B cell (primary cell): Measurements from ENCODE around the gene GALNT17. TPM values are rescaled to one million over a fixed set of nuclear protein-coding genes. Genes with fewer than 3 reads are reported as not detected.

Experiments used
- ATAC-seq: fragments of 200-7000 bp; cut with Tn5 transposase; one replicate; pipeline ENCODE4 v1.10.0; 2021; ENCODE audit warnings: low read depth, mild to moderate bottlenecking, moderate number of reproducible peaks, moderate library complexity
- CTCF ChIA-PET: fragments of 350-600 bp; sonication (Branson Sonifier 250); formaldehyde crosslinking; loops from one replicate; lab custom pipeline; 2021; ENCODE audit warnings: antibody characterized with exemption, inconsistent platforms; lab: Charles Lee
- POLR2A ChIA-PET: fragments of 350-600 bp; sonication (Branson Sonifier 250); formaldehyde crosslinking; loops from one replicate; lab custom pipeline; 2021; ENCODE audit warnings: antibody characterized with exemption; lab: Charles Lee
- DNase-seq: peaks from one replicate; pipeline ENCODE4 v3.0.0; 2013
- H2AFZ ChIP-seq: 2 replicates; pipeline ENCODE4 v1.6.1; 2012; ENCODE audit warnings: mild to moderate bottlenecking, low read depth, low read length; ENCODE audit not compliant: insufficient read depth, poor library complexity, severe bottlenecking
- H3K27ac ChIP-seq, 2 donors: 1 replicate in 1 of 2; 2 replicates in 1 of 2; pipeline ENCODE4 v1.5.1; 2012 to 2013; ENCODE audit warnings: low read length in 2 of 2, mild to moderate bottlenecking in 2 of 2, moderate library complexity in 1 of 2
- H3K27me3 ChIP-seq, 4 experiments: fragments of 200-600 bp in 1 of 4; sonication (generic) in 1 of 4; replicated peaks in 1 of 4; 1 replicate in 2 of 4; 2 replicates in 2 of 4; pipeline versions ENCODE4 v1.6.1 to v1.7.0; 2013 to 2016; ENCODE audit warnings: low read length in 3 of 4, mild to moderate bottlenecking in 2 of 4, mixed read lengths in 1 of 4, moderate library complexity in 1 of 4; ENCODE audit not compliant: insufficient read depth in 4 of 4, control insufficient read depth in 3 of 4; ENCODE audit errors: control extremely low read depth in 1 of 4
- H3K36me3 ChIP-seq, 2 experiments: replicated peaks in 1 of 2; 1 replicate in 1 of 2; 2 replicates in 1 of 2; pipeline versions ENCODE4 v1.6.1 to v1.7.1; 2013; ENCODE audit warnings: low read length in 1 of 2; ENCODE audit not compliant: insufficient read depth in 2 of 2, control insufficient read depth in 1 of 2; ENCODE audit errors: control extremely low read depth in 1 of 2, extremely low read depth in 1 of 2
- H3K4me1 ChIP-seq, 2 donors: fragments of 200-600 bp in 1 of 2; sonication (generic) in 1 of 2; 1 replicate in 1 of 2; 2 replicates in 1 of 2; pipeline versions ENCODE4 v1.5.1 to v1.6.1; 2013 to 2017; ENCODE audit warnings: low read length in 2 of 2; ENCODE audit not compliant: control insufficient read depth in 2 of 2, insufficient read depth in 2 of 2
- H3K4me2 ChIP-seq: replicated peaks from 2 replicates; pipeline ENCODE3; 2012; ENCODE audit warnings: mild to moderate bottlenecking, low read depth, low read length; ENCODE audit not compliant: poor library complexity, severe bottlenecking
- H3K4me3 ChIP-seq, 5 experiments: fragments of 200-600 bp in 1 of 5; sonication (generic) in 1 of 5; 1 replicate in 3 of 5; 2 replicates in 2 of 5; pipeline versions ENCODE4 v1.5.1 to v1.7.0; 2011 to 2016; ENCODE audit warnings: low read length in 4 of 5, mild to moderate bottlenecking in 4 of 5, low read depth in 2 of 5, control low read depth in 1 of 5, moderate library complexity in 1 of 5; ENCODE audit not compliant: insufficient read depth in 1 of 5; ENCODE audit errors: control extremely low read depth in 1 of 5, extremely low read depth in 1 of 5
- H3K79me2 ChIP-seq: fragments of 200-600 bp; sonication (generic); one replicate; pipeline ENCODE4 v1.6.0; 2016; ENCODE audit warnings: low read length; ENCODE audit not compliant: control insufficient read depth, insufficient read depth
- H3K9ac ChIP-seq: fragments of 200-600 bp; sonication (generic); 2 replicates; pipeline ENCODE4 v1.6.1; 2017; ENCODE audit warnings: mild to moderate bottlenecking, low read length, moderate library complexity
- H3K9me3 ChIP-seq, 3 donors: one replicate each; pipeline versions ENCODE4 v1.6.1 to v1.7.1; 2013; ENCODE audit warnings: low read length in 2 of 3; ENCODE audit not compliant: control insufficient read depth in 2 of 3, insufficient read depth in 1 of 3; ENCODE audit errors: control extremely low read depth in 1 of 3
- H4K20me1 ChIP-seq: 2 replicates; pipeline ENCODE4 v1.6.0; 2012; ENCODE audit warnings: mild to moderate bottlenecking, low read length; ENCODE audit not compliant: insufficient read depth, control insufficient read depth, poor library complexity, severe bottlenecking
- H3K27ac Mint-ChIP-seq: one replicate; pipeline ENCODE4 v1.8.0; 2021; ENCODE audit warnings: mixed read lengths
- H3K27me3 Mint-ChIP-seq: one replicate; pipeline ENCODE4 v1.8.0; 2021; ENCODE audit warnings: mixed read lengths
- H3K4me1 Mint-ChIP-seq: one replicate; pipeline ENCODE4 v1.8.0; 2021; ENCODE audit warnings: mixed read lengths
- H3K4me3 Mint-ChIP-seq: one replicate; pipeline ENCODE4 v1.8.0; 2021; ENCODE audit warnings: mixed read lengths
- H3K9me3 Mint-ChIP-seq: one replicate; pipeline ENCODE4 v1.8.0; 2022; ENCODE audit warnings: mixed read lengths; ENCODE audit not compliant: insufficient read depth
- CTCF ChIP-seq: fragments of 200-600 bp; IDR thresholded peaks from one replicate; pipeline ENCODE4 v1.8.0; 2022; ENCODE audit warnings: antibody characterized with exemption, mild to moderate bottlenecking
- EZH2 ChIP-seq: IDR thresholded peaks from 2 replicates; pipeline ENCODE4 v1.6.1; 2012; ENCODE audit warnings: borderline replicate concordance, low read depth, mild to moderate bottlenecking, moderate library complexity, low read length; ENCODE audit not compliant: insufficient read depth, poor library complexity, severe bottlenecking
- WGBS: methylation state at CpG from one replicate; pipeline ENCODE4 v1.1.5; 2013; ENCODE audit warnings: missing lambda C conversion rate; ENCODE audit not compliant: insufficient coverage; 5-methylcytosine and 5-hydroxymethylcytosine counted together
- intact Hi-C: fragments of 100-400 bp; cut with micrococcal nuclease; formaldehyde crosslinking; loops from one replicate; pipeline ENCODE4 v1.10.0; 2022
- polyA plus RNA-seq: library from polyadenylated mRNA; depleted of rRNA; stranded (reverse); fragments of >200 nt; gene quantifications from 2 replicates; pipeline ENCODE4 v1.2.3, GENCODE V29; 2012
- total RNA-seq, 2 donors: library from RNA; stranded (reverse); fragments of 120-200 nt in 1 of 2; gene quantifications; 1 replicate in 1 of 2; 2 replicates in 1 of 2; pipeline versions ENCODE4 v1.2.3 to v1.2.4, GENCODE V29; 2013 to 2022

The GALNT17 gene
- total and polyA plus RNA-seq, 2 donors (not counting 1 experiment from before 2014, with no cell fraction given): not detected

GRCh38 chr7:71132377-71133231 lies 660 bp downstream of the GALNT17 start:
- H3K27ac Mint-ChIP-seq: no peak overlapping the region
- H3K9me3 Mint-ChIP-seq: no peaks in the 10 kb centered on the region
- H3K4me1 ChIP-seq: no peaks in the 10 kb centered on the region
- WGBS: 7% methylated on average over 88 of the region's 88 CpGs
- H3K27me3 ChIP-seq: peaks cover 0 to 15% (median 0%) of the 10 kb centered on the region in 4 experiments
- no peak overlapping the region for H3K4me3 Mint-ChIP-seq
- no peaks in the 10 kb centered on the region for H4K20me1 ChIP-seq
- intact Hi-C loops: no loop called here
- no peak overlapping the region for H3K9ac ChIP-seq
- no peaks in the 10 kb centered on the region for H3K79me2 ChIP-seq
- POLR2A ChIA-PET: no interaction called here
- peaks cover 1% of the 10 kb centered on the region for H3K4me1 Mint-ChIP-seq
- ATAC-seq (no peak), DNase-seq (peak; percentile 4)
- no peak overlapping the region for H3K27ac ChIP-seq
- H3K36me3 ChIP-seq: no peaks in the 10 kb centered on the region
- H3K9me3 ChIP-seq: peaks cover 0 to 12% (median 0%) of the 10 kb centered on the region in 3 donors
- no peak overlapping the region for H3K4me2 ChIP-seq
- H2AFZ ChIP-seq: no peak overlapping the region
- TF ChIP-seq CTCF (no peak), EZH2 (no peak)
- peaks cover 31% of the 10 kb centered on the region for H3K27me3 Mint-ChIP-seq
- CTCF ChIA-PET: no interaction called here
- no peak overlapping the region for H3K4me3 ChIP-seq

GRCh38 chr7:71133232-71133622 lies 1.3 kb downstream of the GALNT17 start:
- no peak overlapping the region for H2AFZ ChIP-seq
- H3K4me2 ChIP-seq: no peak overlapping the region
- H4K20me1 ChIP-seq: no peaks in the 10 kb centered on the region
- intact Hi-C loops: no loop called here
- no peak overlapping the region for H3K4me3 Mint-ChIP-seq
- ChIA-PET CTCF (no interaction called here), POLR2A (no interaction called here)
- no peak overlapping the region for H3K4me3 ChIP-seq
- H3K36me3 ChIP-seq: no peaks in the 10 kb centered on the region
- no peak for TF ChIP-seq CTCF
- TF ChIP-seq EZH2: no peak
- ATAC-seq (no peak), DNase-seq (no peak)
- WGBS: 21% methylated on average over 17 of the region's 17 CpGs
- no peak overlapping the region for H3K27ac Mint-ChIP-seq
- no peak overlapping the region for H3K27ac ChIP-seq
- peaks cover 31% of the 10 kb centered on the region for H3K27me3 Mint-ChIP-seq
- no peaks in the 10 kb centered on the region for H3K4me1 ChIP-seq
- H3K9ac ChIP-seq: no peak overlapping the region
- H3K9me3 ChIP-seq: peaks cover 0 to 11% (median 0%) of the 10 kb centered on the region in 3 donors
- H3K4me1 Mint-ChIP-seq: peaks cover 1% of the 10 kb centered on the region
- H3K27me3 ChIP-seq: peaks cover 0 to 15% (median 0%) of the 10 kb centered on the region in 4 experiments
- H3K9me3 Mint-ChIP-seq: no peaks in the 10 kb centered on the region
- no peaks in the 10 kb centered on the region for H3K79me2 ChIP-seq
